Measurements from ENCODE around the gene MAD1L1. TPM values are rescaled to one million over a fixed set of nuclear protein-coding genes. Genes with fewer than 3 reads are reported as not detected.
A peak's percentile ranks its signal among the peaks of the same experiment; 100 is the strongest.

Gene MAD1L1
- polyA plus RNA-seq, 1 experiment: 32.0 TPM

- POLR2A ChIA-PET: no interaction called here
- CTCF ChIA-PET: interaction anchor here (1.0 to 1.5 kb wide), 3 partner anchors 15 to 281 kb away, joined by 3 to 7 read pairs (median 3); no protein-coding TSS in a partner anchor
- no peaks in the 10 kb centered on the region for H3K36me3 ChIP-seq (ENCODE audit: control insufficient read depth, insufficient read depth, low read length)
- DNase-seq (ENCODE audit: low read depth): no peak
- no peak for TF ChIP-seq CTCF (IDR thresholded peaks at IDR 0.05; ENCODE audit: insufficient read depth, low read depth, low read length)
- no peaks in the 10 kb centered on the region for H3K27me3 ChIP-seq (ENCODE audit: control insufficient read depth, insufficient read depth, low read length)
- no peak overlapping the region for H3K4me3 ChIP-seq (ENCODE audit: low read depth, low read length)
Measured at GRCh38 chr7:1927937-1928644, 304.7 kb downstream of the MAD1L1 start.

- Histone ChIP-seq H3K36me3 (ENCODE audit: control insufficient read depth, insufficient read depth, low read length) (no peaks in the 10 kb centered on the region), H3K27me3 (ENCODE audit: control insufficient read depth, insufficient read depth, low read length) (no peaks in the 10 kb centered on the region), H3K4me3 (ENCODE audit: low read depth, low read length) (no peak overlapping the region)
- CTCF ChIA-PET: interaction anchor here (1.3 kb wide), 1 partner anchor 14 kb away, joined by 7 read pairs; no protein-coding TSS in a partner anchor
- POLR2A ChIA-PET: no interaction called here
- TF ChIP-seq CTCF (IDR thresholded peaks at IDR 0.05; ENCODE audit: insufficient read depth, low read depth, low read length): no peak
- DNase-seq (ENCODE audit: low read depth): no peak
Measured at GRCh38 chr7:1926908-1927306, 305.8 kb downstream of the MAD1L1 start.

GRCh38 chr7:1925973-1926907, 306.5 kb downstream of the MAD1L1 start:
- no peak for TF ChIP-seq CTCF (IDR thresholded peaks at IDR 0.05; ENCODE audit: insufficient read depth, low read depth, low read length)
- Histone ChIP-seq H3K4me3 (ENCODE audit: low read depth, low read length) (no peak overlapping the region), H3K27me3 (ENCODE audit: control insufficient read depth, insufficient read depth, low read length) (no peaks in the 10 kb centered on the region), H3K36me3 (ENCODE audit: control insufficient read depth, insufficient read depth, low read length) (no peaks in the 10 kb centered on the region)
- DNase-seq (ENCODE audit: low read depth): no peak
- ChIA-PET POLR2A (no interaction called here), CTCF (interaction anchor here (1.3 kb wide), 1 partner anchor 13 kb away, joined by 7 read pairs; no protein-coding TSS in a partner anchor)

GRCh38 chr7:1925349-1925748, 307.4 kb downstream of the MAD1L1 start:
- CTCF ChIA-PET: no interaction called here
- no peak overlapping the region for H3K4me3 ChIP-seq (ENCODE audit: low read depth, low read length)
- POLR2A ChIA-PET: no interaction called here
- no peaks in the 10 kb centered on the region for H3K27me3 ChIP-seq (ENCODE audit: control insufficient read depth, insufficient read depth, low read length)
- no peaks in the 10 kb centered on the region for H3K36me3 ChIP-seq (ENCODE audit: control insufficient read depth, insufficient read depth, low read length)
- DNase-seq (ENCODE audit: low read depth): no peak
- peak; percentile 28; the same call in 1 of the 2 replicates for TF ChIP-seq CTCF (IDR thresholded peaks at IDR 0.05; ENCODE audit: insufficient read depth, low read depth, low read length)

- no peak for TF ChIP-seq CTCF (IDR thresholded peaks at IDR 0.05; ENCODE audit: insufficient read depth, low read depth, low read length)
- ChIA-PET POLR2A (no interaction called here), CTCF (no interaction called here)
- DNase-seq (ENCODE audit: low read depth): no peak
- Histone ChIP-seq H3K27me3 (ENCODE audit: control insufficient read depth, insufficient read depth, low read length) (no peaks in the 10 kb centered on the region), H3K4me3 (ENCODE audit: low read depth, low read length) (no peak overlapping the region), H3K36me3 (ENCODE audit: control insufficient read depth, insufficient read depth, low read length) (no peaks in the 10 kb centered on the region)
Measured at GRCh38 chr7:1924258-1924817, 308.4 kb downstream of the MAD1L1 start.
